ENCODE results near the gene CUX1.
"Not testable (repeated sequence)": the region's sequence is repeated elsewhere in the genome, so short reads cannot be mapped to it uniquely, and the experiment has no call there.

Gene CUX1

DNA sequence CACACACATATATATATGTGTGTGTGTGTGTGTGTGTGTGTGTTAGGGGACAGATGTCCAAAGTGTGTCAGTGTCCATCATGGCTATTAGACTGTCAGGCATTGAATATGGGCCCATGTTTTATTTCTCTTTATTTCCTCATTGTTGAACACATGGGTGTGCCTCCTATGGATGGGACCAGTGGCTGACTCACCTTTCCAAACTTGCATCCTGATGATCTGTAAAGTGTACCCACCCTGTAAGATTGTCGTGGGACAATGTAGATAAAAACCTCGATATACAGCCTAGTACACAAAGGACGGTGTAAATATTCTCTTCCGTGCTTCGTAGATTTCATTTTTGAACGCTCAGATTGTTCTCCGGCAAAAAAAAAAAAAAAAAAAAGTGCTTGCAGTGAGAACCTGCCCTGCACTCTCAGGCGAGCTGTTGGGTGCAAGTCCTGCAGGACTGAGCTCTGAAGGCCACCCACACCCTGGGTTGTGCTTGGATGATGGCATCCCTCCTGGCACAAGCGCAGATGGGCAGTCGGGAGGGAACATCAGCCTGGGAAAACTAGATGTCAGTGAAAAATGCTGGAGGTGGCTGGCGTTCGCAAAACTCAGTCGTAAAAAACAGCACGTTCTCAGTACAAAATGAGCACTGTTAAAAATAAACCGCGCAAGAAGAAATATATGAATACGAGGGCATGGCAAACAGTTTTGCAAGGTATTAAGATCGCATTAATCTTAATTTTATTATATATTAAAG lies 166.9 kb downstream of the CUX1 start:
- Mint-ChIP-seq H3K9me3 (peaks cover 4% of the 10 kb centered on the region), H3K4me3 (no peak overlapping the region), H3K4me1 (peaks cover 42% of the 10 kb centered on the region)

DNA sequence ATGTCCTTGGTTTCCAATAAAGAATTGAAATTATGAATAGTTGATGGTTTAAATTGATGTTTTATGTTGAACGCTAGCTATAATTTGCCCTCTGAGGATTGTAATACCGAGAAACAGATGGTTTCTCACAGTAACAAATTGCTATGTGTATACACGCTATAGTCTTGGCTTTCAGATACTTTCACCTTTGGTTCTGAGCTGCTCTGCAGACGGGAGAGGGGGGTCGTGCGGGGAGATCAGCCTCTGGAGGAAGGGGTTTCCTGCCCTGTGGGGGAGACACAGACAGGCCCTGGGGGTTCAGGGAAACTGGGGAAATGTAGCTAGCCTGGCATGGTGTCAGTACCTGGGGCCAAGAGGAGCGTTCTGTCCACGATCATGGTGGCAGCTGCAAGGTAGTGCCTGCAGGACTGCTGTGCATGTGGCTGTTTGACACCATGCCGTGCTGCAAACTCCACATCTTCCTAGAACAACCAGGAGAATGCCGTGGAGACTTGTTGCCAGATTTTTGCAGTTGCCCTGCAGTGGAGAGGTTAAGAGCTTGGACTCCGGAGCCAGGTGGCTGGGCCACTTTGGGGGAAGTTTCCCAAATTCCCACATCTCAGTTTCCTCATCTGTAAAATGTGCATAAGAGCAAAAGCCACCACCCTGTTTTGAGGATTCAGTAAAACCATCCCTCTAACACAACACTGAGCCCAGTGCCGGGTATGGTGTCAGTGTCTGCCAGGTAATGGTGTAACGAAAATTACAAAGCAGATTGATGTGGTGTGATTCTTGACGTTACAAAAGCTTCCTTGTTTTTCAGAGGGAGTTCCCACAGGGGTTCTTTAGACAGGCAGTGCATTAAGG lies 167.9 kb downstream of the CUX1 start:
- Mint-ChIP-seq H3K27ac (peak overlapping the region; percentile 92), H3K27me3 (ENCODE audit: low read depth, poor library complexity) (peaks cover 2% of the 10 kb centered on the region), H3K4me1 (peaks cover 42% of the 10 kb centered on the region), H3K4me3 (peak overlapping the region; percentile 37), H3K36me3 (ENCODE audit: low read depth) (peaks cover 40% of the 10 kb centered on the region), H3K9me3 (peaks cover 4% of the 10 kb centered on the region)
- TF ChIP-seq, protein P1, sequence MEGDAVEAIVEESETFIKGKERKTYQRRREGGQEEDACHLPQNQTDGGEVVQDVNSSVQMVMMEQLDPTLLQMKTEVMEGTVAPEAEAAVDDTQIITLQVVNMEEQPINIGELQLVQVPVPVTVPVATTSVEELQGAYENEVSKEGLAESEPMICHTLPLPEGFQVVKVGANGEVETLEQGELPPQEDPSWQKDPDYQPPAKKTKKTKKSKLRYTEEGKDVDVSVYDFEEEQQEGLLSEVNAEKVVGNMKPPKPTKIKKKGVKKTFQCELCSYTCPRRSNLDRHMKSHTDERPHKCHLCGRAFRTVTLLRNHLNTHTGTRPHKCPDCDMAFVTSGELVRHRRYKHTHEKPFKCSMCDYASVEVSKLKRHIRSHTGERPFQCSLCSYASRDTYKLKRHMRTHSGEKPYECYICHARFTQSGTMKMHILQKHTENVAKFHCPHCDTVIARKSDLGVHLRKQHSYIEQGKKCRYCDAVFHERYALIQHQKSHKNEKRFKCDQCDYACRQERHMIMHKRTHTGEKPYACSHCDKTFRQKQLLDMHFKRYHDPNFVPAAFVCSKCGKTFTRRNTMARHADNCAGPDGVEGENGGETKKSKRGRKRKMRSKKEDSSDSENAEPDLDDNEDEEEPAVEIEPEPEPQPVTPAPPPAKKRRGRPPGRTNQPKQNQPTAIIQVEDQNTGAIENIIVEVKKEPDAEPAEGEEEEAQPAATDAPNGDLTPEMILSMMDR (IDR thresholded peaks at IDR 0.05) = no peak
- DNase-seq = no peak

More for the DNA sequence above, 166.9 kb downstream of the CUX1 start:
- H3K27ac Mint-ChIP-seq = peak overlapping the region; percentile 69
- TF ChIP-seq, protein P1 (IDR thresholded peaks at IDR 0.05) = no peak
- peaks cover 33% of the 10 kb centered on the region for H3K36me3 Mint-ChIP-seq (ENCODE audit: low read depth)
- H3K27me3 Mint-ChIP-seq (ENCODE audit: low read depth, poor library complexity) = peaks cover 2% of the 10 kb centered on the region
- no peak for DNase-seq

DNA sequence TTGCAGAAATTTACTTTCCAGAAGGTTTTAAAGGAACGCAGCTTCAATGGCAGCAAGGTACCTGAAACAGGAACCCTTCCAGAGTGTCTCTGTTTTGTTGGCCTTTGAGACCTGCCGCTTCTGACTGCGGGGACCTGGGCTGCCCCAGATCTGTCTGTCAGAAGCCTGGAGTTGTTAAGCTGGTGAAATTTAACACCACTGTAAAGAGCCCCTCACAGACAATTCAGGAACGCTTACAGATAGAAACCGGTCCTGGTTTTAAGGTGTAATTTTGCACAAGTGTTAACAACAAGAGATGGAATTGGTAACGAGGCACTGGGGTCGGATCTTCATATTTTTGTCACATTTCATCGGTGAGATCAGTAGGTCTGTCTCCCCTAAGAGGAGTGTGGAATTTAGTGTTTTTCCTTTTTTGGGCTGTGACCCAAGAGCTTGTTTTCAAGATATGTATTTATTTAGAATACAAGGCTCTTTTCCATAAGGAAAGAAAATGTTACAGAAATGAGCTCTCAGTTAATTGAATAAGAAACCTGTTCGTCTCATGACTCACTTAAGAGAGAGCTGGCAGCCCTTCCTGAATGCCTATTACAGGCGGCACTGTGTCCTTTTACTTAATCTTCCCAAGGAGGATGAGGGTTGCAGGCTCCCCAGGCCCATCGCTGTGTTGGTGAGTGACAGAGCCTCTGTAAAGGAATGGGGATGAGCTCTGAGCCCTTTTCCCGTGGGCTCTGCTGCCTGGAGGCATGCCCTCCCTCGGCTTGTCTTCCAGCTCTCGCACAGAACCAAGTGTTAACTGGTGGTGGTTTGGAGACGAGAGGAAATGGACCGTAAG lies 168.7 kb downstream of the CUX1 start:
- H3K27ac Mint-ChIP-seq = peak overlapping the region; percentile 92
- peaks cover 2% of the 10 kb centered on the region for H3K27me3 Mint-ChIP-seq (ENCODE audit: low read depth, poor library complexity)
- H3K36me3 Mint-ChIP-seq (ENCODE audit: low read depth) = peaks cover 34% of the 10 kb centered on the region
- peaks cover 4% of the 10 kb centered on the region for H3K9me3 Mint-ChIP-seq
- DNase-seq = peak; percentile 25
- H3K4me1 Mint-ChIP-seq = peaks cover 42% of the 10 kb centered on the region
- peak overlapping the region; percentile 24 for H3K4me3 Mint-ChIP-seq
- TF ChIP-seq, protein P1 (IDR thresholded peaks at IDR 0.05) = no peak

DNA sequence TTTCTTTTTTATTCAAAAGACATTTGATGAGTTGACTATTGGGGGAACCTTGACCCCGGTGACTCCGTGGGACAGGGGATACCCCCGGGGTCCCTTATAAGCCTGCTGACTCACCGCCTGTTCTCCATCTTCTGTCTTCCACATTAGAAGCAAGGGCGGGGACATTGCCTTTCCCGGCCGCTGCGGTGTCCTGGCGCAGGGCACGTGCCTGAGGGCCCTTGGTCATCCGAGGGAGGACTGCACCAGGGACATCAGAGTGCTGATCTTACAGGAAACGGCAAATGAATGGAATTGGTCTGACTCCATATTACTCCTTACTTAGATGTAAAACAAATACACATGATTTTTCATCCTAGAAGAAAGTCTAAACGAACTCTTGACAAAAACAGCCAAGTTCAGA lies 170.1 kb downstream of the CUX1 start:
- Mint-ChIP-seq H3K4me3 (no peak overlapping the region), H3K36me3 (ENCODE audit: low read depth) (peaks cover 25% of the 10 kb centered on the region), H3K9me3 (peaks cover 4% of the 10 kb centered on the region), H3K4me1 (peaks cover 42% of the 10 kb centered on the region), H3K27ac (peak overlapping the region; percentile 92), H3K27me3 (ENCODE audit: low read depth, poor library complexity) (no peaks in the 10 kb centered on the region)
- TF ChIP-seq, protein P1 (IDR thresholded peaks at IDR 0.05) = no peak
- no peak for DNase-seq

DNA sequence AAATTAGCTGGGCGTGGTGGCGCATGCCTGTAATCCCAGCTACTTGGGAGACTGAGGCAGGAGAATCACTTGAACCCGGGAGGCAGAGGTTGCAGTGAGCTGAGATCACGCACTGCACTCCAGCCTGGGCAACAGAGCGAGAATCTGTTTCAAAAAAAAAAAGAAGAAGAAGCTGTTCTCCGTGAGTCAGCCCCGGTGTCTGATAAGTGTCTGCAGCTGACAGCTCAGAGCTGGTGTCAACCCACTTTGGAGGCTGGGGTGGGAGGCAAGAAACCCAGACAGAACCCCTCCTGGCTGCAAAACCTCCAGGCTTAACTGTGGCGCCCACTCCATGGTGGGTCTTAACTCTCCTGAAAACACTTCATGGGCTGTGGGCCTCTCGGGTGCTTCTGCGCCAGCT lies 170.6 kb downstream of the CUX1 start:
- peaks cover 22% of the 10 kb centered on the region for H3K36me3 Mint-ChIP-seq (ENCODE audit: low read depth)
- H3K9me3 Mint-ChIP-seq; H3K4me3 Mint-ChIP-seq; H3K27me3 Mint-ChIP-seq (ENCODE audit: low read depth, poor library complexity); H3K27ac Mint-ChIP-seq; DNase-seq: not testable (repeated sequence)
- peaks cover 42% of the 10 kb centered on the region for H3K4me1 Mint-ChIP-seq

DNA sequence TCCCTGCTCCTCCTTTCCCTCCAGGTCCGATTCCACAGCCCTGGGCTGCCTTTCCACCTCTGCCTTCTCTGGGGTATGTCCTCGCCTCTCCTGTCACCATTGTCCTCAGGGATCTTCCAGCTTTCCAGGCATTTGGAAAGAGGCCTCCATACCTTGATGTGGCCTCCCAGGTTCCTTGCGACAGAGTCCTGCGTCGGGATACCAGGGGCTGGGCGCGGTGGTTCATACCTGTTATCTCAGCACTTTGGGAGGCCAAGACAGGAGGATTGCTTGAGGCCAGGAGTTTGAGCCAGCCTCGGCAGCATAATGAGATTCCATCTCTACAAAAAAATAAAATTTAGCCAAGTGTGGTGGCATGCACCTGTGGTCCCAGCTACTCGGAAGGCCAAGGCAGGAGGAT lies 171.1 kb downstream of the CUX1 start:
- DNase-seq = no peak
- TF ChIP-seq, protein P1 (IDR thresholded peaks at IDR 0.05) = no peak
- Mint-ChIP-seq H3K27me3 (ENCODE audit: low read depth, poor library complexity) (no peaks in the 10 kb centered on the region), H3K4me1 (peaks cover 43% of the 10 kb centered on the region), H3K27ac (peak overlapping the region; percentile 89), H3K9me3 (peaks cover 1% of the 10 kb centered on the region), H3K36me3 (ENCODE audit: low read depth) (peaks cover 17% of the 10 kb centered on the region), H3K4me3 (peak overlapping the region; percentile 11)
